ENCODE data around the gene CBFA2T3.

The CBFA2T3 gene

GRCh38 chr16:88911946-88912310 lies 65.1 kb downstream of the CBFA2T3 start:
- Mint-ChIP-seq H3K4me3 (no peak overlapping the region), H3K9me3 (no peaks in the 10 kb centered on the region), H3K36me3 (ENCODE audit: low read depth) (no peaks in the 10 kb centered on the region), H3K4me1 (peaks cover 31% of the 10 kb centered on the region), H3K27me3 (ENCODE audit: low read depth) (peaks cover 20% of the 10 kb centered on the region), H3K27ac (no peak overlapping the region)
- TF ChIP-seq CTCF (IDR thresholded peaks at IDR 0.05; ENCODE audit: unreplicated experiment in 3 of 3), result no peak

DNA sequence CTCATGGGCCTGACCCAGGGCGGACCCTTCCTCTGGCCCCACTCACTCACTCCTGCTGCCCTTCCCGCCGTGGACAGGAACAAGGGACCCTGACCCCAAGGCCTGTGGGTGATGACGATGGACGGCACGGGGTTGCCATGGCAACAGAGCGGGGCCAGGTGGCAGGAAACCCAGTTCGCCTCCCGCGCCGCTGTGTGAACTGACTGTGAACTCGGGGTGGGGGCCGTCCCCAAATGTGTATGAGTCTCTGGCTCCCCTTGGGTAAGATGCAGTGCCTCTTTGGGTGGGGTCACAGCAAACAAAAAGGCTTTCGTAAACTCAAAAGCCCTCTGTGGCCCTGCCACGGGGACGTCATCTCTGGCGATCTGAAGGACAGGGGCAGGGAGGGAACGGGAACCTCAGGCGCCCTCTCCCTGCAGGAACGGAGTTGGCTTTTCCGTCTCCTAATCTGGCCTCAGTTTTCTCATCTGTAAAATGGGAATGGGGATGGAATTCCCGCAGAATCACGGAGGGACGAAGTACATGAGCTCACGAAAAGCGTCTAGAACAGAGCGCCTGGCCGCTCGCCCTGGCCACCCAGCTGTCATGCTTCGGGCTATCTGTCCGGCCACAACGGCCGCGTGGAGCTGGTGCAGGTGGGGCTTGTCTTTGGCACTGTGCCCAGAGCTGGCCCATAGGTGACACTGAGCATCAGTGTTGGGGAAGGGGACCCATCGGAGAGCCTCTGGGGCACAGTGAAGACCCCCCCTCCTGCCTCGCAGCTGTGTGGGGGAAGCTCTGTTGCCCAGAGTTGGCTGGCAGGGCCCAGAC lies 65.7 kb downstream of the CBFA2T3 start:
- Mint-ChIP-seq H3K4me1 (peaks cover 25% of the 10 kb centered on the region), H3K36me3 (ENCODE audit: low read depth) (no peaks in the 10 kb centered on the region), H3K27ac (no peak overlapping the region), H3K9me3 (no peaks in the 10 kb centered on the region), H3K27me3 (ENCODE audit: low read depth) (peaks cover 16% of the 10 kb centered on the region), H3K4me3 (no peak overlapping the region)
- no peak for TF ChIP-seq CTCF (IDR thresholded peaks at IDR 0.05; ENCODE audit: unreplicated experiment in 3 of 3)

DNA sequence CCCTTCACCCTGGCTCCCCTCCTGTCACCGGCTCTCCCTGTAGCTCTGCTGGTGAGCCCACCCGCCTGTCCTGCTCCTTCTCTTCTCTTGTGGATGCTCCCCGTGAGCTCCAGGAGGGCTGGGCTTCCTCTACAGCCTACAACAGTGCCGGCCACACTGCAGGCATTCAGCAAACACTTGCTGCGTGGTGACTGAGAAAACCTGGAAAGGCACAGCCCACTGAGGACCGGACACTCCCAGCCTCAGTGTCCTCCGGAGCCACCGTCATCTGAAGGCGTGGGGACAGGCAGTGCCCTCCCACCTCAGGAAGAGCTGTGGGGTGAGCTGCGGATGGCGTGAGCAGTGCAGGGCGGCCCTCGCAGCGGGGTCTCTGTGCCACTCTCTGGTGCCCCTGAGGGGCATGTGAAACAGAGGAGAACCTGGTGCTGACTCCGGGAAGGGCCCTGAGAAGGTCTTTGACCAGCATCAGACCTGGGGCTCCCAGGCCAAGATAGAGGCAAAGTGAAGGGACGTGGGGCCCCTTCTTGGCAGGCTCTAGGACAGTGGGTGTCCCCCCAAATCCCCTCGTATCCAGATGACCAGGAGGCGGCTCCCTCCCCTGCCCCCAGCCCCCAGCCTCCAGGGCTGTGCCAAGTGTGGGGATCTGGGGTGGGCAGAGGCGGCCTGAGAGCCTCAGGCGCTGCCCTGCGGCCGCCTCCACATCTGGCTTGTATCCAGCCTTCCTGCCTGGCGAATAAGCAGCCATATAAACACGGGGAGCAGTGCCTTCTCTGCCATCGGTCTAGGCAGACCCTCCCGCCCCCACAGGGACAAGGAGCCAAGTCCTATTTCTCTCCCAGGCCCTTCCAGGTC lies 66.5 kb downstream of the CBFA2T3 start:
- Mint-ChIP-seq H3K27me3 (ENCODE audit: low read depth) (peaks cover 13% of the 10 kb centered on the region), H3K9me3 (no peaks in the 10 kb centered on the region), H3K36me3 (ENCODE audit: low read depth) (no peaks in the 10 kb centered on the region), H3K4me3 (no peak overlapping the region), H3K4me1 (peaks cover 20% of the 10 kb centered on the region), H3K27ac (peak overlapping the region in 1 of 3 experiments; percentile 15)
- no peak for TF ChIP-seq CTCF (IDR thresholded peaks at IDR 0.05; ENCODE audit: unreplicated experiment in 3 of 3)

- H3K27me3 Mint-ChIP-seq (ENCODE audit: low read depth), result peaks cover 13% of the 10 kb centered on the region
- no peaks in the 10 kb centered on the region for H3K9me3 Mint-ChIP-seq
- no peak overlapping the region for H3K4me3 Mint-ChIP-seq
- no peak overlapping the region for H3K27ac Mint-ChIP-seq
- H3K36me3 Mint-ChIP-seq (ENCODE audit: low read depth), result no peaks in the 10 kb centered on the region
- peaks cover 20% of the 10 kb centered on the region for H3K4me1 Mint-ChIP-seq
- no peak for TF ChIP-seq CTCF (IDR thresholded peaks at IDR 0.05; ENCODE audit: unreplicated experiment in 3 of 3)
These were observed 67.4 kb downstream of the CBFA2T3 start for GRCh38 chr16:88909431-88910210.

DNA sequence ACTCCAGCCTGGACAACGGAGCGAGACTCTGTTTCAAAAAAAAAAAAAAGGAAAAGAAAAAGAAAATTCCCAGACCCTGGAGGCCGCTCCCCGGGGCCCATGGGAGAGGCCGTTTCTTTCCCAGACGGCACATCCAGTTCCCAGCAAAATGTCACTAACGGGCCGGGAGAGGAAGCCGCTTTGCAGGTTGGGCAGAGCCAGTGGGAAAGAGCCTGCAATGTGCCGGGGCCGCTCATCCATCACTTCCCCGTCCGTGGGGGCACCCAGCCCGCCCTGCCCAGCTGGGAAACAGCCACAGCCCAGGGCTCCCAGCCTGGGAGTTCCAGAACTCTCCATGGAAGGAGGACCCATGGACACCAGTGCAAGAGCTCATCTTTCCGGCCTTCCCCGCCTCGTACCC lies 68.7 kb downstream of the CBFA2T3 start:
- no peaks in the 10 kb centered on the region for H3K9me3 Mint-ChIP-seq
- H3K27ac Mint-ChIP-seq, result no peak overlapping the region
- H3K4me3 Mint-ChIP-seq, result no peak overlapping the region
- no peak for TF ChIP-seq CTCF (IDR thresholded peaks at IDR 0.05; ENCODE audit: unreplicated experiment in 3 of 3)
- peaks cover 7% of the 10 kb centered on the region for H3K27me3 Mint-ChIP-seq (ENCODE audit: low read depth)
- H3K4me1 Mint-ChIP-seq, result peaks cover 11% of the 10 kb centered on the region
- no peaks in the 10 kb centered on the region for H3K36me3 Mint-ChIP-seq (ENCODE audit: low read depth)

All from nephron (organoid).